Heart right ventricle (tissue), 16 donors: ENCODE data around the gene AKAP13. TPM values are rescaled to one million over a fixed set of nuclear protein-coding genes. Genes with fewer than 3 reads are reported as not detected.

Source experiments
- ATAC-seq, 8 donors: fragments of 200-7000 bp; cut with Tn5 transposase; one replicate each; pipeline ENCODE4 v1.9.1; 2020; ENCODE audit warnings: mild to moderate bottlenecking in 8 of 8, moderate library complexity in 8 of 8, moderate number of reproducible peaks in 1 of 8
- DNase-seq, 2 donors: peaks; one replicate each; pipeline ENCODE4 v3.0.0-alpha.2; 2020
- H3K27ac ChIP-seq, 10 donors: fragments of 200-600 bp; sonication (generic) in 2 of 10; one replicate each; pipeline versions ENCODE4 v1.5.0 to v1.8.0; 2020 to 2022; ENCODE audit warnings: mild to moderate bottlenecking in 3 of 10
- H3K27me3 ChIP-seq, 7 donors: fragments of 200-600 bp; one replicate each; pipeline ENCODE4 v1.8.0; 2021 to 2022; ENCODE audit warnings: mild to moderate bottlenecking in 2 of 7
- H3K36me3 ChIP-seq, 9 donors: fragments of 200-600 bp; sonication (generic) in 1 of 9; one replicate each; pipeline versions ENCODE4 v1.5.0 to v1.8.0; 2020 to 2022; ENCODE audit warnings: mild to moderate bottlenecking in 2 of 9
- H3K4me1 ChIP-seq, 9 donors: fragments of 200-600 bp; sonication (generic) in 1 of 9; one replicate each; pipeline versions ENCODE4 v1.5.0 to v1.8.0; 2020 to 2022; ENCODE audit warnings: mild to moderate bottlenecking in 4 of 9
- H3K4me3 ChIP-seq, 10 donors: fragments of 200-600 bp; sonication (generic) in 2 of 10; one replicate each; pipeline versions ENCODE4 v1.5.0 to v1.8.0; 2020 to 2022; ENCODE audit warnings: mild to moderate bottlenecking in 7 of 10, moderate library complexity in 2 of 10
- H3K9me3 ChIP-seq, 11 donors: fragments of 200-600 bp in 10 of 11; sonication (generic) in 2 of 11; one replicate each; pipeline versions ENCODE4 v1.5.0 to v1.8.0; 2013 to 2022; ENCODE audit warnings: mild to moderate bottlenecking in 2 of 11, control low read depth in 1 of 11, moderate library complexity in 1 of 11
- CTCF ChIP-seq, 9 donors: fragments of 200-600 bp; sonication (generic) in 2 of 9; IDR thresholded peaks; one replicate each; pipeline versions ENCODE4 v1.5.0 to v1.8.0; 2021 to 2022; ENCODE audit warnings: antibody characterized with exemption in 9 of 9, mild to moderate bottlenecking in 5 of 9, moderate library complexity in 1 of 9
- WGBS, 2 donors: extraction: QIAGEN DNeasy Blood & Tissue Kit; methylation state at CpG; one replicate each; pipeline ENCODE4 v1.1.7; 2013; ENCODE audit warnings: inconsistent platforms in 1 of 2; 5-methylcytosine and 5-hydroxymethylcytosine counted together
- intact Hi-C, 10 donors: fragments of 100-400 bp; cut with DNase I; formaldehyde crosslinking; loops; one replicate each; pipeline versions ENCODE4 v1.11.1 to v1.14.2; 2022
- polyA plus RNA-seq, 2 donors: library from polyadenylated mRNA; stranded (reverse); fragments of 200-250 nt; gene quantifications; one replicate each; pipeline ENCODE4 v1.2.3, GENCODE V29; 2013
- total RNA-seq, 10 donors: library from RNA; stranded (reverse); fragmentation: NEBNext Ultra II Directional in 3 of 10; extraction: Animal tissue kit (Norgen Biotek cat#: 25700) in 3 of 10; gene quantifications; one replicate each; pipeline versions ENCODE4 v1.2.1 to v1.2.4, GENCODE V29; 2021 to 2023
- donor health status: Arrhythmogenic right ventricular cardiomyopathy.
- donor health status: ischemic (EF 13 %, LVEDD 7.1; RV severe dilation, severe dysfunction).
- donor health status: healthy with polysubstance abuse.
- donor health status: DM: no; HTN: yes; CAD: no.
- donor health status: DM: no; HTN: no; CAD: no.
- donor health status: ischemic (EF 25% LVEDD 6.9; RV normal size, moderate dysfunction).
- donor health status: ischemic (EF 25% LVEDD 5.7; RV mildly dilated, moderate dysfunction).
- donor health status: healthy.
- donor health status: DM: yes; HTN: yes; CAD: no.
- donor health status: Ischemic cardiomyopathy.
- donor health status: ischemic (EF 35%, LVEDD 5.7; RV mildly dilated, moderate dysfunction).
- donor health status: nonischemic (EF 11% LVEDD 7.7; RV severe dilation, severe dysfunction).
- donor health status: DM: yes; HTN: yes; CAD: no.
- donor health status: PGD.
- donor health status: ischemic (EF 29% LVEDD 5.4; RV normal size, mild dysfunction).
- donor health status: nonischemic (EF 23%, LVEDD 6.1; RV moderate dilation, normal function).

Gene AKAP13
- total and polyA plus RNA-seq, 12 donors = 89.3 to 645 (median 480) TPM

GRCh38 chr15:85631018-85631417 is 250.6 kb downstream of the AKAP13 start:
- Histone ChIP-seq H3K27me3 (no peaks in the 10 kb centered on the region), H3K4me3 (no peak overlapping the region), H3K4me1 (peaks cover 10 to 95% (median 65%) of the 10 kb centered on the region in 9 donors), H3K9me3 (no peaks in the 10 kb centered on the region), H3K36me3 (peaks cover 0 to 59% (median 0%) of the 10 kb centered on the region in 9 donors), H3K27ac (peak overlapping the region in 3 of 10 donors; percentile 19 to 41 (median 29))
- intact Hi-C loops = no loop called here
- WGBS, 2 donors = 61 to 70% methylated on average over 2 of the region's 2 CpGs
- no peak for DNase-seq
- no peak for TF ChIP-seq CTCF (IDR thresholded peaks at IDR 0.05)
- ATAC-seq = peak in 1 of 8 donors; percentile 12

DNA sequence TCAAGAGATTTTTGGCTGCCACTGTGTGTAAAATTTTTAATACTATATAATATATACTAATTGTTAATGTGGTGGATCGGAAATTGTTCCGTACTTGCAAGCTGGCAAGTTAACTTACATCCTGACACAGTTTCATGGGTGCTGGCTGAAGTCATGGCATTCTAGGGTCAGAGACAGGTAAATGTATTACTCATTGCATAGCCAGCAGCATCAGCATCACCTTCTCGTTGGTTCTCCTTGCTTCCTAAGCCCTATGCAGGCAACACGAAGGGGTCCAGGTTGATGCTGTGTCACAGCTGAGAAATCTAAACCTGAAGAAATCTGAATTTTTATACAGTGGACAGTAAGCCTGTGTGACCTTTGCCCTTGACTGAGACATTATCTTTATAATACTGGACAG is 251.6 kb downstream of the AKAP13 start:
- intact Hi-C loops = no loop called here
- peak overlapping the region in 4 of 10 donors; percentile 2 to 30 (median 26) for H3K27ac ChIP-seq
- TF ChIP-seq CTCF (IDR thresholded peaks at IDR 0.05) = no peak

GRCh38 chr15:85633859-85634258 is 253.5 kb downstream of the AKAP13 start:
- Histone ChIP-seq H3K27ac (no peak overlapping the region), H3K9me3 (no peaks in the 10 kb centered on the region), H3K4me3 (no peak overlapping the region), H3K36me3 (peaks cover 0 to 54% (median 0%) of the 10 kb centered on the region in 9 donors), H3K27me3 (no peaks in the 10 kb centered on the region), H3K4me1 (peaks cover 0 to 89% (median 56%) of the 10 kb centered on the region in 9 donors)
- TF ChIP-seq CTCF (IDR thresholded peaks at IDR 0.05) = no peak
- intact Hi-C loops = no loop called here
- ATAC-seq (no peak), DNase-seq (no peak)

More for the DNA sequence above, 251.6 kb downstream of the AKAP13 start:
- H3K27me3 ChIP-seq = no peaks in the 10 kb centered on the region
- ATAC-seq (no peak), DNase-seq (no peak)
- 79 to 83% methylated on average over 4 of the region's 4 CpGs for WGBS, 2 donors
- H3K4me3 ChIP-seq = no peak overlapping the region
- no peaks in the 10 kb centered on the region for H3K9me3 ChIP-seq
- H3K36me3 ChIP-seq = peaks cover 0 to 55% (median 0%) of the 10 kb centered on the region in 9 donors
- peaks cover 5 to 94% (median 62%) of the 10 kb centered on the region in 9 donors for H3K4me1 ChIP-seq

DNA sequence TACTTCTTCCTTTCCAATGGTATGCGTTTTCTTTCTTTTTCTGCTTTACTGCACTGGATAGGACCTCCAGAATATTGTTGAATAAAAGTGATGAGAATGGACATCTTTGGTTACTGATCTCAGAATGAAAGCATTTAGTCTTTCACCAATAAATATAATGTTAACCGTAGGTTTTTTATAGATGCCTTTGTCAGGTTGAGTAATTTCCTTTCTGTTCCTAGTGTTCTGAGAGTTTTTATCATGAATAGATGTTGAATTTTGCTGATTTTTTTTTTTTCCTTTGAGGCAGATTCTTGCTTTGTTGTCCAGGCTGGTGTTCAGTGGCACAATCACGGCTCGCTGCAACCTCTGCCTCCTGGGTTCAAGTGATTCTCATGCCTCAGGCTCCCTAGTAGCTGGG is 255.9 kb downstream of the AKAP13 start:
- ATAC-seq = no peak
- DNase-seq = no peak
- no peaks in the 10 kb centered on the region for H3K27me3 ChIP-seq
- TF ChIP-seq CTCF (IDR thresholded peaks at IDR 0.05) = no peak
- intact Hi-C loops = no loop called here
- H3K4me1 ChIP-seq = peaks cover 3 to 88% (median 56%) of the 10 kb centered on the region in 9 donors
- H3K27ac ChIP-seq = peak overlapping the region in 2 of 10 donors; percentile 2 to 9
- H3K36me3 ChIP-seq = peaks cover 0 to 72% (median 11%) of the 10 kb centered on the region in 9 donors
- H3K4me3 ChIP-seq = no peak overlapping the region
- H3K9me3 ChIP-seq = no peaks in the 10 kb centered on the region
- 82 to 87% methylated on average over 4 of the region's 4 CpGs for WGBS, 2 donors
